NK-92 (cell line): ENCODE data around the gene NDST1.
A peak's percentile ranks its signal among the peaks of the same experiment; 100 is the strongest.

ENCODE experiments used
- DNase-seq: peaks from one replicate; lab custom pipeline; 2025; ENCODE audit not compliant: unreplicated experiment; lab: John Stamatoyannopoulos, UW

The NDST1 gene

GRCh38 chr5:150521939-150522503 is 14.1 kb downstream of the NDST1 start:
- no peak for DNase-seq

DNA sequence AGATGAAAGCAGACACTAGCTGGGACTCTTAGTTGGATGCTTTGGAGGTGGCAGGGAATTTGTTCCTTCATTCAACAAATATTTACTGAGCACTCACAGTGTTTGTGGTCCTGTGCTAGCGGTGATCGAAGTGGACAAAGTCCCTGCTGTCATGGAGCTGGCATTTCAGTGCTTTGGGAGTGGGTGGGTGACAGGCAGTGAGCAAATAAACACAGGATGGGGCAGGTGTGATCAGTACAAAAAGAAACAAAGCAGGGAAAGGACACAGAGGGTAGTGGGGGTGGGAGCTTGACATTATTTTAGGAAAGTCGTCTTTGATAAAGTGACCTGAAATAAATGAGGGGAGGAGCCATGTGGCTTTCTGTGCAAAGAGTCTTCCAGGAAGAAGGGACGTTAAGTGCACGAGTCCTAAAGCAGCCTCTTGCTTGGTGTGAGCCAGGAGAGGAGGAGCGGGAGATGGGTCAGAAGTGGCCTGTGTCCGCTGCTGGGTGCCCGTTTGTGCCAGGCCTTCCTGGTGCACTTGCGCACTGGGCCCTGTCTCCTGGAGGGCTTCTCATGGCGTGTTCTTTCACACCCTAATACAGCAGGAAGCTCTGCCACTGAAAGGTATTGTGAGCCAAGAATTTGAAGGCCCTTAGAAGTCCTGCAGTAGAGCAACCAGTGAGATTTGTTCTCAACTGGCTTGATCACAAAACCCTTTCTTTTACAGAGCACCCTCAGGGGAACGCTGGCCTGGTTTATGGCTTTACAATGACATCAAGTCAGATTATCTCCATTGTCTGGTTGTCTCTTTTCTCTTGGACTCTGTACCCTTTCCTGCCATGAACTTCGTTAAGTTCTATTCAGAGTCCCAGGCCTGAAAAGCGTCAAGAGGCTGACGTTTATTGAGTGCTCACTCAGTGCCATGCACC is 14.8 kb downstream of the NDST1 start:
- no peak for DNase-seq

- DNase-seq: no peak
These were observed 15.8 kb downstream of the NDST1 start for GRCh38 chr5:150523472-150524350.

DNA sequence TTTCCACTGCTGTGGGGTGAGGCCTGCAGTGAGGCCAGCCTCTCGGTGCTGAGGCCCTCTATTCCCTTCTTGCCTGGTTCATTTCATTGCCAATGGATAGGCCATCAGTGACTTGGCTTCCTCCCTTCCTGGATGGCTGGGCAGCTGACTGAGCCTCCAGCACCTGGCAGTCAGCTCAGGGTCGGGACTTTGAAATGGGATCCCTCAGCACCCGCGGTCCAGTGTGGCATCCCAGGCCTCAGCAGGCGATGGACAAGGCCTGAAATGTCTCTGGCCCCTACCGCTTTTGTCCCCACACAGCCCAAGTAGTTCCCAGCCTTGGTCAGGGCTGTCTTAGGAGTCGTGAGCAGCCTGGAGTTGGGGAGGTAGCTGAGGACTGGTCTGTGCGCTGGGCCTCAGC is 17.2 kb downstream of the NDST1 start:
- no peak for DNase-seq

DNA sequence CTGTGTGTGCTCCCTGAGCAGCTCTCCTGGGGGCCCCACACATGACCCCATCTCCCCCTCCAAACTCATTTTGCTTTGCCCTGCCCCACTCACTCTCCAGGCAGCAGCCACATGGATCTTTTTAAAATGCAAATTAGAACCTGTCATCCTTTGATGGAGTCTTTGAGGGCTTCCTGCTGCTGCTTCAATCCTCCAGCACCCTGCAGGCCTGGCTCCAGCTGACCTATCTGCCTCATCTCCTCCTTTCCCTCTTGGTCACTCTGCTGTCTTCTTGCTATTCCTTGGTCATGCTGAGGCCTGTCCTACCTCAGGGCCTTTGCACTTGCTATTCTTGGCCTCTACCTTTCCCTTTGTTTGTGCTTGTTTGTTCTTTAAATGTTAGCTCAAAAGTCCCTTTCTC is 17.9 kb downstream of the NDST1 start:
- DNase-seq: no peak

GRCh38 chr5:150527038-150527437 is 19.1 kb downstream of the NDST1 start:
- DNase-seq: peak; percentile 7

GRCh38 chr5:150527808-150528207 is 19.9 kb downstream of the NDST1 start:
- no peak for DNase-seq

- no peak for DNase-seq
These were observed 21.1 kb downstream of the NDST1 start for GRCh38 chr5:150528924-150529546.

- no peak for DNase-seq
These were observed 21.6 kb downstream of the NDST1 start for GRCh38 chr5:150529555-150529954.

- DNase-seq: no peak
These were observed 22.5 kb downstream of the NDST1 start for GRCh38 chr5:150530423-150530822.

- no peak for DNase-seq
These were observed 23.1 kb downstream of the NDST1 start for GRCh38 chr5:150530951-150531588.

DNA sequence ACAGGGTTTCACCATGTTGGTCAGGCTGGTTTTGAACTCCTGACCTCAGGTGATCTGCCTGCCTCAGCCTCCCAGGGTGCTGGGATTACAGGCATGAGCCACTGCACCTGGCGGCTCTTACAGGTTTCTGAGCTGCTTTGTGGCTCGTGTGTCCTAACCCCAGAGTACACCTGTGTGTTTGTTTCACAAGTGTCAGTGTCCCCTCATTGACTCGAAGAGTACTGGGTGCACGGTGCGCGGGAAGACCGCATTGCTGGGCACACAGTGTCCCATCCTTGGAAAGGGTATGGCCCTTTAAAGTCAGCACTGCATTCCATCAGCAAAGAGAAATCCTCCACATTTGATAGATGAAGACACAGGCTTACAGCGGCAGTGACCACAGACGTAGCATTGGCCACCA is 23.8 kb downstream of the NDST1 start:
- no peak for DNase-seq

GRCh38 chr5:150532151-150532550 is 24.2 kb downstream of the NDST1 start:
- no peak for DNase-seq

DNA sequence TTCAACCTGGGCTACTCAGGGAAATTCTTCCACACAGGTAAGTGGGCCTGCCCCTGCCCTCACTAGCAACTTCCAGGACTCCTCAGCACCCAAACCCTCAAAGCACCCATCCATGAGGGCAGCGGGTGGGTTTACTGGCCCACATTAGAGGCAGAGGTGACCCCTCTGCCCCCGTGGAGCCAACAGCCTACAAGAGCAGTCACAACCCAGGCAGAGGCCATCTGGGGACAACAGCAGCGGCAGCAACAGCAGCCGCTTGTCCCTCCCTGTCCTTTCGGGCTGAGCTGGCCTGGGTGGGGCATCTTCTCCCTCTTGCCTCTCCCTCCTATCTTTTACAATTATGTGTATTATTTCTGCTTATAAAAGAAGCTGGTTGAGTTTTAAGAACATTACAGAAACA is 25.1 kb downstream of the NDST1 start:
- DNase-seq: no peak

DNA sequence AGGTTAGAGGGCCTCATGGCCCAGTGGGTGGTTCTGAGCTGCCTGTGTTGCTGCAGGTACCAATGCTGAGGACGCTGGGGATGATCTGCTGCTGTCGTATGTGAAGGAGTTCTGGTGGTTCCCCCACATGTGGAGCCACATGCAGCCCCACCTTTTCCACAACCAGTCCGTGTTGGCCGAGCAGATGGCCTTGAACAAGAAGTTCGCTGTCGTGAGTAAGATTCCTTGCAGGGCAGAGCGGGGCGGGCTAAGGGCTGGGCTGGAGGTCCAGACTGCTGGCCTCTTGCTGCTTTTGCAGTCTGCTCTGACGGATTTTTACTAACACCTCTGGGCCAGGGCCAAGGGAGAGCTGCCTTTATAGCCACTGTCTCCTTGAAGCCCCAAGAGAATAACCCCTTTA is 26.9 kb downstream of the NDST1 start:
- no peak for DNase-seq

DNA sequence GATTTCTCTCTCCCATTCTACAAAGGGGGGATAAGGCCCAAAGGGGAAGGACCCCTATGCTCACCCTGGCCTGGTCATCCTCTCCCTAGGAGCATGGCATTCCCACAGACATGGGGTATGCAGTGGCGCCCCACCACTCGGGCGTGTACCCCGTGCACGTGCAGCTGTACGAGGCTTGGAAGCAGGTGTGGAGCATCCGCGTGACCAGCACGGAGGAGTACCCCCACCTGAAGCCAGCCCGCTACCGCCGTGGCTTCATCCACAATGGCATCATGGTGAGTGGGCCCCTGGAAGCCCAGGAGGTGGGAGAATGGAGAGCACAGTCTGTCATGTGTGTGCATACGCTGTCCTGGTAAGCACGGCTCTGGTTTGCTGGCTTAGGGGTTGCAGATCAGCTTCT is 27.7 kb downstream of the NDST1 start:
- no peak for DNase-seq

DNA sequence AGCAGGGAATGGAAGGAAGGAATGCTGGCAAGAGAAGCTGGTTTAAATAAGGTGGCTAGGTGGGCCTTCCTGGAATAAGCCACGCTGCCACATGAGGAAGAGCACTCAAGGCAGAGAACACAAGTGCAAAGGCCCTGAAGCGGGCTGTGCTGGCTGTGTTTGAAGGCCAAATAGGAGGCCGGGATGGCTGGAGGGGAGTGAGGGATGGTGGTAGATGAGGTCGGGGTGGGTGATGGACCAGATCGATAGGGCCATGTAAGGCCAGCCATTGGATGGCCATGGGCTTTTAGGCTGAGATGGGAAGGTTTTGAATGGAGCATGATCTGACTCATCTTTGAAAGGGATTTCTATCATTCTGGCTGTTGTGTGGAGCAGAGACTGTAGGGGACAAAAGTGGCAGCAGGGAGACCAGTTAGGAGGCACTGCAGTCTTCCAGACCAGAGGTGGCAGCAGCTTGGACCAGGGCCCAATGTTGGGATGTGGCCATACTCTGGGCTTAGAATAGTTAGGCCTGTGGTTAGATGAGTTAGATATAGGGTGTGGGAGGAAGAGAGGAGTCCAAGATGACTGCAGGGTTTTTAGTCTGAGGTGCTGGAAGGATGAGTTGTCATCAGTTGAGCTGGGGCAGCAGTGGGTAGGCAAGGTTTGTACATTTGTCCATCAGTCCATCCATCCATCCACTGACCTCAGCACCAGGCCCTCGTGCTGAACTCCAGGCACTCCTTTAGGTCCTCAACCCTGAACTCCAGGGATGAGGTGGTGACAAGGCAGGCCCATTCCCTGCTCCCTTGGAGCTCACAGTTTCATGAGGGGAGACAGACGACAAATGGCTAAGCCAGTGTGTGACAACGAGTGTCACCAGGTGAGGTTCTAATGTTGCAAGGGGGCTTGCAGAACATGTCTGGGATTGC is 30.3 kb downstream of the NDST1 start:
- no peak for DNase-seq

- no peak for DNase-seq
These were observed 31.3 kb downstream of the NDST1 start for GRCh38 chr5:150539206-150539605.

DNA sequence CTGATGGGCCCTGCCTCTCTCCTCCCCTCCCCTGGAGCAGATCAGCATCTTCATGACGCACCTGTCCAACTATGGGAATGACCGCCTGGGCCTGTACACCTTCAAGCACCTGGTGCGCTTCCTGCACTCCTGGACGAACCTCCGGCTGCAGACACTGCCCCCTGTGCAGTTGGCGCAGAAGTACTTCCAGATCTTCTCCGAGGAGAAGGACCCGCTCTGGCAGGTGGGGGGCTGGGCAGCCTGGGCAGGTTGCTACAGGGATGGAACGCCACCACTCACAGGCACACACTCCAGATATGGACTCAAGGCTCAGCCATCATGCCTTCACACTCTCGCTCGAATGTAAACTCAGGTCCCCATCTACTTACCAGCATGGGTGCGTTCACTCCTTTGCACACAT is 32.1 kb downstream of the NDST1 start:
- no peak for DNase-seq
